Measurements from ENCODE around the gene KRT37. TPM values are rescaled to one million over a fixed set of nuclear protein-coding genes. Genes with fewer than 3 reads are reported as not detected.

Gene KRT37
- total RNA-seq, 1 experiment from 2014 or later, result not detected

DNA sequence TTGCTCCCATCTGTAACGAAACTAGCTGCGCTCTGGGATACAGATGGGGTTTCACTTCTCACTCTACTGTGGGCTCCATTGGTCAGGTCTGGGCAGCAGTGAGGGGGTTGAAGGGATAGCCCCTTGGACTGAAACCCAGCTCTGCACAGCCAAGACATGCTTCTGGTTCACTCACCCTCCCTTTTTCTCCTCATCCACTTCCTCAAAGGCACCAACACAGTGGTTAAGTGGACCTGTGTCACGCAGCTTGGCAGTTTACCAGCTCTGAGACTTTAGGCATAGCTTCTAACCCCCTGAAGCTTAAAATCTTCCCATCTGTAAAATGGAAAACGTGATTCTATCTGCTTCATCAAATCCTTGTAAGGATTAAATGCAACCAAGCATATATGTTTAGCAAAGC, 27.9 kb upstream of the KRT37 start:
- CTCF ChIA-PET, result no interaction called here
- no peak overlapping the region for H3K4me3 Mint-ChIP-seq (ENCODE audit: low read depth, unreplicated experiment)
- H3K9me3 Mint-ChIP-seq (ENCODE audit: low read depth, unreplicated experiment), result peaks cover 16% of the 10 kb centered on the region
- H3K27ac Mint-ChIP-seq (ENCODE audit: unreplicated experiment), result no peak overlapping the region
- no peaks in the 10 kb centered on the region for H3K36me3 Mint-ChIP-seq (ENCODE audit: insufficient read depth, unreplicated experiment)
- H3K4me1 Mint-ChIP-seq (ENCODE audit: low read depth, unreplicated experiment), result no peaks in the 10 kb centered on the region
- intact Hi-C loops (cut with micrococcal nuclease; ENCODE audit: unreplicated experiment), result no loop called here
- TF ChIP-seq, protein P1, sequence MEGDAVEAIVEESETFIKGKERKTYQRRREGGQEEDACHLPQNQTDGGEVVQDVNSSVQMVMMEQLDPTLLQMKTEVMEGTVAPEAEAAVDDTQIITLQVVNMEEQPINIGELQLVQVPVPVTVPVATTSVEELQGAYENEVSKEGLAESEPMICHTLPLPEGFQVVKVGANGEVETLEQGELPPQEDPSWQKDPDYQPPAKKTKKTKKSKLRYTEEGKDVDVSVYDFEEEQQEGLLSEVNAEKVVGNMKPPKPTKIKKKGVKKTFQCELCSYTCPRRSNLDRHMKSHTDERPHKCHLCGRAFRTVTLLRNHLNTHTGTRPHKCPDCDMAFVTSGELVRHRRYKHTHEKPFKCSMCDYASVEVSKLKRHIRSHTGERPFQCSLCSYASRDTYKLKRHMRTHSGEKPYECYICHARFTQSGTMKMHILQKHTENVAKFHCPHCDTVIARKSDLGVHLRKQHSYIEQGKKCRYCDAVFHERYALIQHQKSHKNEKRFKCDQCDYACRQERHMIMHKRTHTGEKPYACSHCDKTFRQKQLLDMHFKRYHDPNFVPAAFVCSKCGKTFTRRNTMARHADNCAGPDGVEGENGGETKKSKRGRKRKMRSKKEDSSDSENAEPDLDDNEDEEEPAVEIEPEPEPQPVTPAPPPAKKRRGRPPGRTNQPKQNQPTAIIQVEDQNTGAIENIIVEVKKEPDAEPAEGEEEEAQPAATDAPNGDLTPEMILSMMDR (IDR thresholded peaks at IDR 0.05; ENCODE audit: unreplicated experiment), result no peak
- BruUV-seq (replicated peaks), result no TSS peak
- no peak for DNase-seq
- no peaks in the 10 kb centered on the region for H3K27me3 Mint-ChIP-seq (ENCODE audit: unreplicated experiment)

DNA sequence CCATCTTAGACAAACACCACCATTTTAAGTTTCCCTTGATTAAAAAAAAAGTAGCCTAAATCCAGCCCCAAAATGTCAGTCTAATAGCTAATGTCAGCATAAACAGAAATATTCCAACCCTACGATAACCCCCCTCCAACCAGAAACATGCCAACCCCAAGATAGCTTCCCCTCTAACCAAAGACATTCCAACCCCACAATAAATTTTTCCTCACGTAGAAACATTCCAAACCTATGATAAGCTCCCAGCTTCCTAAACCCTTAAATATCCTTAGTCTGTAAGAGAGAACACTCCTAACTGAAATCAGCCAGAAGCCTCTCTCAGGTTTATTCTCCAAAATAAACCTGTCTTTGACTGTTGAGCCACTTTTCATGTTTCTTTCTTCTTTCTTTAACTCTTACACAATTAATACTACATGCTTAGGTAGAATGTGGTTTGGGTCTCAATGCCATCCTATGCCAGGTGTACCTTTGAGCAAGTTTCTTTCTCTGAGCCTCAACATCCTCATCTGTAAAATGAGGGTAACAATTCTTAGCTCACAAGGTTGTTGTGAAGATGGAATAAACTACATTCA, 26.9 kb upstream of the KRT37 start:
- Mint-ChIP-seq H3K4me1 (ENCODE audit: low read depth, unreplicated experiment) (no peaks in the 10 kb centered on the region), H3K27ac (ENCODE audit: unreplicated experiment) (no peak overlapping the region), H3K36me3 (ENCODE audit: insufficient read depth, unreplicated experiment) (no peaks in the 10 kb centered on the region), H3K4me3 (ENCODE audit: low read depth, unreplicated experiment) (no peak overlapping the region), H3K9me3 (ENCODE audit: low read depth, unreplicated experiment) (peaks cover 16% of the 10 kb centered on the region), H3K27me3 (ENCODE audit: unreplicated experiment) (no peaks in the 10 kb centered on the region)
- intact Hi-C loops (cut with micrococcal nuclease; ENCODE audit: unreplicated experiment), result no loop called here
- DNase-seq, result no peak
- BruUV-seq (replicated peaks), result no TSS peak
- TF ChIP-seq, protein P1 (IDR thresholded peaks at IDR 0.05; ENCODE audit: unreplicated experiment), result no peak
- CTCF ChIA-PET, result no interaction called here

DNA sequence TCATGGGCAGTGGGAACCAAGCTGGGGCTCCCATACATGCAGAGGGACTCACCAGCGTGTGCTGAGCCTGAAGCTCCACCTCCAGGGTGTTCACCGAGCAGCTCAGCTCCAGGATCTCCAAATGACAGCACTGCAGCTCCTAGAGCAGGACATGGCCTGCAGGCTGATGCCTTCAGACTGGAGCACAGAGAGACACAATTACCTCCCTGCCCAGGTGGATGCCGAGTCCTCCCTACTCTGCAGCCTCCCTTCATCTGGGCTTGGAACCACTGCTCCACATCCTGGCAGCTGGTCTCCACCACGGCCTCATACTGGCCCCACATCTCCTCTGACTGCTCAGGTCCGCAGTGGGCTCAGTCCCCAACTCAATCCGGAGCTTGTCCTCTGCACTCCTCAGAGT, 24.6 kb upstream of the KRT37 start:
- H3K4me3 Mint-ChIP-seq (ENCODE audit: low read depth, unreplicated experiment), result no peak overlapping the region
- H3K9me3 Mint-ChIP-seq (ENCODE audit: low read depth, unreplicated experiment), result peaks cover 16% of the 10 kb centered on the region
- TF ChIP-seq, protein P1 (IDR thresholded peaks at IDR 0.05; ENCODE audit: unreplicated experiment), result no peak
- no peak overlapping the region for H3K27ac Mint-ChIP-seq (ENCODE audit: unreplicated experiment)
- intact Hi-C loops (cut with micrococcal nuclease; ENCODE audit: unreplicated experiment), result no loop called here
- H3K36me3 Mint-ChIP-seq (ENCODE audit: insufficient read depth, unreplicated experiment), result no peaks in the 10 kb centered on the region
- H3K4me1 Mint-ChIP-seq (ENCODE audit: low read depth, unreplicated experiment), result no peaks in the 10 kb centered on the region
- CTCF ChIA-PET, result interaction anchor here (1.6 kb wide), 1 partner anchor 109 kb away, joined by 3 read pairs; no protein-coding TSS in a partner anchor
- DNase-seq, result no peak
- peaks cover 5% of the 10 kb centered on the region for H3K27me3 Mint-ChIP-seq (ENCODE audit: unreplicated experiment)
- no TSS peak for BruUV-seq (replicated peaks)

DNA sequence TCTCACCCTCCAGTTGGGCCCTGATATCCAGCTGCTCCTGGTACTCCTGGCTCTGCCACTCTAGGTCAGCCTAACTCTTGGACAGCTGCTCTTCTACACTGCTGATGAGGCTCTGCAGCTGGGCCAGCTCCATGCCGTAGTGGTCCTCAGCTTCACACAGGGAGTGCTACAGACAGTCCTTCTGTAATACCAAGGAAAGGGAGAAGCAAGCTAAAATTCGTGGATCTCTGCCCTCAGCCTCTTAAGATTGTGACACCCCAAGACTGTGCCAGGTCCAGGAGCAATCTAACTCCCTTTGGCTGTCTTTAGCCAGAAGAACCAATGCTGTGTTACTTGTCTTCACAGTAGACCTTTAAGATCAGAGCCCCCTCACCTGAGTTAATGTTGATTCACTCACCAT, 24.1 kb upstream of the KRT37 start:
- no peak overlapping the region for H3K4me3 Mint-ChIP-seq (ENCODE audit: low read depth, unreplicated experiment)
- H3K36me3 Mint-ChIP-seq (ENCODE audit: insufficient read depth, unreplicated experiment), result no peaks in the 10 kb centered on the region
- no TSS peak for BruUV-seq (replicated peaks)
- no peak overlapping the region for H3K27ac Mint-ChIP-seq (ENCODE audit: unreplicated experiment)
- H3K9me3 Mint-ChIP-seq (ENCODE audit: low read depth, unreplicated experiment), result peaks cover 16% of the 10 kb centered on the region
- TF ChIP-seq, protein P1 (IDR thresholded peaks at IDR 0.05; ENCODE audit: unreplicated experiment), result no peak
- intact Hi-C loops (cut with micrococcal nuclease; ENCODE audit: unreplicated experiment), result no loop called here
- H3K27me3 Mint-ChIP-seq (ENCODE audit: unreplicated experiment), result peaks cover 10% of the 10 kb centered on the region
- no peak for DNase-seq
- CTCF ChIA-PET, result interaction anchor here (1.6 kb wide), 1 partner anchor 109 kb away, joined by 3 read pairs; no protein-coding TSS in a partner anchor
- no peaks in the 10 kb centered on the region for H3K4me1 Mint-ChIP-seq (ENCODE audit: low read depth, unreplicated experiment)

Data from Calu3 (cell line).